Motor neuron (in vitro differentiated cells): Measurements from ENCODE around the gene MAP3K19. TPM values are rescaled to one million over a fixed set of nuclear protein-coding genes. Genes with fewer than 3 reads are reported as not detected.
A peak's percentile ranks its signal among the peaks of the same experiment; 100 is the strongest.
"Not testable (repeated sequence)": the region's sequence is repeated elsewhere in the genome, so short reads cannot be mapped to it uniquely, and the experiment has no call there.

Source experiments
- ATAC-seq, 8 experiments: fragments of 200-7000 bp; cut with Tn5 transposase; replicated peaks in 6 of 8; 2 replicates each; pipeline ENCODE4 v1.8.0; 2021; ENCODE audit warnings: mild to moderate bottlenecking in 8 of 8, moderate library complexity in 8 of 8
- H3K27ac ChIP-seq, 2 donors: fragments of 250-450 bp; sonication (Bioruptor Pico); 2 replicates each; pipeline ENCODE4 v1.9.0; 2021; ENCODE audit warnings: antibody characterized with exemption in 2 of 2, mild to moderate bottlenecking in 2 of 2, moderate library complexity in 1 of 2
- H3K4me1 ChIP-seq, 2 donors: fragments of 250-450 bp; sonication (Bioruptor Pico); replicated peaks in 1 of 2; 2 replicates each; pipeline ENCODE4 v1.6.1; 2021; ENCODE audit warnings: antibody characterized with exemption in 2 of 2, mild to moderate bottlenecking in 2 of 2, moderate library complexity in 1 of 2
- H3K4me3 ChIP-seq, 5 donors: fragments of 250-450 bp; sonication (Bioruptor Pico); 2 replicates each; pipeline ENCODE4 v1.9.0; 2021; ENCODE audit warnings: antibody characterized with exemption in 5 of 5, mild to moderate bottlenecking in 5 of 5, moderate library complexity in 4 of 5
- WGBS, 10 experiments: fragments of 450-650 bp; shearing (Covaris generic); methylation state at CpG; one replicate each; pipeline ENCODE4 v1.0.0; 2022; 5-methylcytosine and 5-hydroxymethylcytosine counted together
- in situ Hi-C, 9 experiments: fragments of 400-800 bp; cut with MboI; loops; one replicate each; pipeline ENCODE4 v1.15.0; 2021; ENCODE audit warnings: low sequenced_read_pairs in 9 of 9, low pct_unique_long_range_greater_than_20kb in 2 of 9; ENCODE audit not compliant: unreplicated experiment in 9 of 9
- total RNA-seq, 8 experiments: library from RNA; unstranded; fragments of 300-600 nt; gene quantifications; 2 replicates each; pipeline versions ENCODE4 v1.2.3 to v1.2.4, GENCODE V29; 2022

The MAP3K19 gene
- total RNA-seq, 8 experiments from 2014 or later = 0.17 to 34.3 (median 0.58) TPM; not detected in 2

GRCh38 chr2:134973241-134974138, 73.8 kb downstream of the MAP3K19 start:
- Histone ChIP-seq H3K4me3 (no peak overlapping the region), H3K4me1 (no peaks in the 10 kb centered on the region), H3K27ac (no peak overlapping the region)
- 26 to 94% (median 71%) methylated on average over 1 to 2 of the region's 2 CpGs; no CpG with 5 or more reads in 1 of the 10 experiments for WGBS, 10 experiments
- in situ Hi-C loops = no loop called here
- no peak for ATAC-seq

- H3K4me3 ChIP-seq, in situ Hi-C loops, H3K27ac ChIP-seq, ATAC-seq, H3K4me1 ChIP-seq: not testable (repeated sequence)
- 27 to 100% (median 98%) methylated on average over 2 to 7 of the region's 10 CpGs; no CpG with 5 or more reads in 6 of the 10 experiments for WGBS, 10 experiments
Measured at GRCh38 chr2:134967166-134967565, 80.1 kb downstream of the MAP3K19 start.

- Histone ChIP-seq H3K27ac (no peak overlapping the region), H3K4me1 (no peaks in the 10 kb centered on the region), H3K4me3 (no peak overlapping the region)
- in situ Hi-C loops = no loop called here
- no peak for ATAC-seq
- 68 to 100% (median 91%) methylated on average over 1 to 5 of the region's 5 CpGs for WGBS, 10 experiments
Measured at GRCh38 chr2:134957477-134957876, 89.8 kb downstream of the MAP3K19 start.

- Histone ChIP-seq H3K4me3 (no peak overlapping the region), H3K27ac (no peak overlapping the region), H3K4me1 (no peaks in the 10 kb centered on the region)
- WGBS, 10 experiments = 0 to 93% (median 57%) methylated on average over 1 of the region's 1 CpG; no CpG with 5 or more reads in 1 of the 10 experiments
- in situ Hi-C loops = no loop called here
- ATAC-seq = no peak
Measured at GRCh38 chr2:134955744-134956143, 91.5 kb downstream of the MAP3K19 start.

GRCh38 chr2:134954065-134954464, 93.2 kb downstream of the MAP3K19 start:
- no peak for ATAC-seq
- in situ Hi-C loops = no loop called here
- no peak overlapping the region for H3K4me3 ChIP-seq
- WGBS, 10 experiments = 92 to 100% (median 92%) methylated on average over 2 to 5 of the region's 5 CpGs; no CpG with 5 or more reads in 6 of the 10 experiments
- H3K27ac ChIP-seq = no peak overlapping the region
- no peaks in the 10 kb centered on the region for H3K4me1 ChIP-seq

GRCh38 chr2:134952608-134953007, 94.6 kb downstream of the MAP3K19 start:
- in situ Hi-C loops = no loop called here
- Histone ChIP-seq H3K27ac (no peak overlapping the region), H3K4me3 (no peak overlapping the region), H3K4me1 (no peaks in the 10 kb centered on the region)
- WGBS, 10 experiments = 4 to 100% (median 97%) methylated on average over 2 to 3 of the region's 3 CpGs
- peak in 3 of 8 experiments; percentile 54 to 82 (median 67) for ATAC-seq

- no peak for ATAC-seq
- in situ Hi-C loops = no loop called here
- H3K27ac ChIP-seq = no peak overlapping the region
- WGBS, 10 experiments = 78 to 100% (median 100%) methylated on average over 1 to 2 of the region's 2 CpGs; no CpG with 5 or more reads in 1 of the 10 experiments
- H3K4me1 ChIP-seq = no peaks in the 10 kb centered on the region
- no peak overlapping the region for H3K4me3 ChIP-seq
Measured at GRCh38 chr2:134950886-134951285, 96.4 kb downstream of the MAP3K19 start.

- Histone ChIP-seq H3K4me3 (no peak overlapping the region), H3K27ac (no peak overlapping the region), H3K4me1 (no peaks in the 10 kb centered on the region)
- in situ Hi-C loops = no loop called here
- 60 to 100% (median 88%) methylated on average over 1 to 7 of the region's 7 CpGs for WGBS, 10 experiments
- ATAC-seq = peak in 1 of 8 experiments; percentile 53
Measured at GRCh38 chr2:134949981-134950708, 97.1 kb downstream of the MAP3K19 start.

GRCh38 chr2:134946073-134946472, 101.2 kb downstream of the MAP3K19 start:
- in situ Hi-C loops = no loop called here

GRCh38 chr2:134944975-134945374, 102.3 kb downstream of the MAP3K19 start:
- Histone ChIP-seq H3K27ac (no peak overlapping the region), H3K4me1 (no peaks in the 10 kb centered on the region), H3K4me3 (no peak overlapping the region)
- no peak for ATAC-seq
- in situ Hi-C loops = no loop called here
- WGBS, 10 experiments = 60 to 100% (median 88%) methylated on average over 1 of the region's 1 CpG; no CpG with 5 or more reads in 3 of the 10 experiments

More at GRCh38 chr2:134946073-134946472, 101.2 kb downstream of the MAP3K19 start:
- 77 to 100% (median 95%) methylated on average over 3 to 6 of the region's 6 CpGs for WGBS, 10 experiments
- Histone ChIP-seq H3K4me1 (no peaks in the 10 kb centered on the region), H3K27ac (no peak overlapping the region), H3K4me3 (no peak overlapping the region)
- no peak for ATAC-seq

GRCh38 chr2:134943540-134943939, 103.7 kb downstream of the MAP3K19 start:
- H3K27ac ChIP-seq = no peak overlapping the region
- ATAC-seq = no peak
- in situ Hi-C loops = no loop called here
- H3K4me3 ChIP-seq = no peak overlapping the region
- WGBS, 10 experiments = 76 to 100% (median 100%) methylated on average over 1 to 2 of the region's 2 CpGs
- no peaks in the 10 kb centered on the region for H3K4me1 ChIP-seq

GRCh38 chr2:134936691-134937090, 110.6 kb downstream of the MAP3K19 start:
- no peak for ATAC-seq
- Histone ChIP-seq H3K4me1 (peaks cover 0 to 4% of the 10 kb centered on the region in 2 donors), H3K4me3 (no peak overlapping the region), H3K27ac (no peak overlapping the region)
- in situ Hi-C loops = no loop called here
- 63 to 100% (median 95%) methylated on average over 1 to 4 of the region's 4 CpGs for WGBS, 10 experiments

- 0 to 57% (median 20%) methylated on average over 1 of the region's 1 CpG; no CpG with 5 or more reads in 5 of the 10 experiments for WGBS, 10 experiments
- in situ Hi-C loops = no loop called here
- H3K4me3 ChIP-seq = no peak overlapping the region
- H3K27ac ChIP-seq = no peak overlapping the region
- peaks cover 2 to 4% of the 10 kb centered on the region in 2 donors for H3K4me1 ChIP-seq
- ATAC-seq = no peak
Measured at GRCh38 chr2:134934641-134935040, 112.6 kb downstream of the MAP3K19 start.
